Hematopoietic multipotent progenitor cell treated with erythropoietin and hydrocortisone succinate and interleukin-3 and kit ligand, for 15 days (in vitro differentiated cells): ENCODE data around the gene THTPA.

Experiments used
- DNase-seq: peaks from one replicate; pipeline ENCODE4 v3.0.0-alpha.2; 2015; ENCODE audit warnings: low spot score

The THTPA gene

GRCh38 chr14:23555882-23556699, at the start of gene THTPA:
Gene THTPA (plus strand): TSS chr14:23556271. CDS start chr14:23556758, 487 bp downstream.
- peak; percentile 92 for DNase-seq

GRCh38 chr14:23512156-23512555, 43.9 kb upstream of the THTPA start:
- no peak for DNase-seq

- DNase-seq, result no peak
These were observed 42.9 kb upstream of the THTPA start for GRCh38 chr14:23513005-23513817.

- no peak for DNase-seq
These were observed 42.0 kb upstream of the THTPA start for GRCh38 chr14:23513818-23514643.

- DNase-seq, result no peak
These were observed 41.5 kb upstream of the THTPA start for GRCh38 chr14:23514644-23514957.

- DNase-seq, result no peak
These were observed 38.3 kb upstream of the THTPA start for GRCh38 chr14:23517650-23518326.

GRCh38 chr14:23518709-23519108, 37.4 kb upstream of the THTPA start:
- no peak for DNase-seq

- DNase-seq, result no peak
These were observed 35.1 kb upstream of the THTPA start for GRCh38 chr14:23520899-23521533.

- no peak for DNase-seq
These were observed 34.1 kb upstream of the THTPA start for GRCh38 chr14:23521785-23522640.

- no peak for DNase-seq
These were observed 33.4 kb upstream of the THTPA start for GRCh38 chr14:23522643-23523198.

GRCh38 chr14:23523229-23524016, 32.6 kb upstream of the THTPA start:
- DNase-seq, result no peak

GRCh38 chr14:23524954-23525353, 31.1 kb upstream of the THTPA start:
- DNase-seq, result no peak

- no peak for DNase-seq
These were observed 30.5 kb upstream of the THTPA start for GRCh38 chr14:23525611-23526010.

- no peak for DNase-seq
These were observed 27.5 kb upstream of the THTPA start for GRCh38 chr14:23528555-23528954.

GRCh38 chr14:23529016-23529415, 27.1 kb upstream of the THTPA start:
- DNase-seq, result no peak

GRCh38 chr14:23530375-23531055, 25.6 kb upstream of the THTPA start:
- DNase-seq, result no peak

- no peak for DNase-seq
These were observed 24.7 kb upstream of the THTPA start for GRCh38 chr14:23531391-23531790.

- no peak for DNase-seq
These were observed 23.4 kb upstream of the THTPA start for GRCh38 chr14:23532658-23533057.
